Colonic mucosa (tissue), 4 donors: ENCODE measurements around the gene LTBR. TPM values are rescaled to one million over a fixed set of nuclear protein-coding genes. Genes with fewer than 3 reads are reported as not detected.
A peak's percentile ranks its signal among the peaks of the same experiment; 100 is the strongest.

ENCODE experiments used
- DNase-seq: peaks from one replicate; pipeline ENCODE4 v3.0.0-alpha.2; 2020
- H3K27ac ChIP-seq: fragments of 200-600 bp; one replicate; pipeline ENCODE4 v1.8.0; 2021
- H3K27me3 ChIP-seq: fragments of 200-600 bp; one replicate; pipeline ENCODE4 v1.8.0; 2021
- H3K36me3 ChIP-seq: fragments of 200-600 bp; one replicate; pipeline ENCODE4 v1.8.0; 2021
- H3K4me1 ChIP-seq: fragments of 200-600 bp; one replicate; pipeline ENCODE4 v1.8.0; 2021; ENCODE audit warnings: mild to moderate bottlenecking
- H3K4me3 ChIP-seq: fragments of 200-600 bp; one replicate; pipeline ENCODE4 v1.8.0; 2021
- H3K9ac ChIP-seq, 2 donors: one replicate each; pipeline ENCODE4 v1.7.0; 2013; ENCODE audit warnings: control low read depth in 2 of 2, low read depth in 2 of 2, low read length in 2 of 2
- H3K9me3 ChIP-seq: fragments of 200-600 bp; one replicate; pipeline ENCODE4 v1.8.0; 2021
- CTCF ChIP-seq: fragments of 200-600 bp; IDR thresholded peaks from one replicate; pipeline ENCODE4 v1.8.0; 2022; ENCODE audit warnings: antibody characterized with exemption, mild to moderate bottlenecking
- intact Hi-C: fragments of 100-400 bp; cut with DNase I; formaldehyde crosslinking; loops from one replicate; pipeline ENCODE4 v1.14.1; 2022
- total RNA-seq, 2 donors: library from RNA; stranded (reverse); fragmentation: NEBNext Ultra II Directional in 1 of 2; extraction: Animal tissue kit (Norgen Biotek cat#: 25700) in 1 of 2; gene quantifications; one replicate each; pipeline ENCODE4 v1.2.1, GENCODE V29; 2021
- donor health status: healthy.
- donor health status: DM: no; HTN: no; CAD: no.
- donor health status: DM: no; HTN: no; CAD: no.

The LTBR gene
- total RNA-seq, 2 donors from 2014 or later: 84.8 to 129 TPM

- Histone ChIP-seq H3K4me1 (peaks cover 16% of the 10 kb centered on the region), H3K4me3 (no peak overlapping the region), H3K27me3 (no peaks in the 10 kb centered on the region), H3K27ac (no peak overlapping the region), H3K9ac (no peak overlapping the region), H3K9me3 (no peaks in the 10 kb centered on the region), H3K36me3 (no peaks in the 10 kb centered on the region)
- TF ChIP-seq CTCF: no peak
- intact Hi-C loops: no loop called here
- DNase-seq: no peak
These were observed 3.5 kb upstream of the LTBR start for GRCh38 chr12:6380141-6381121.

GRCh38 chr12:6382371-6382770 is 1.6 kb upstream of the LTBR start:
- H3K36me3 ChIP-seq: no peaks in the 10 kb centered on the region
- DNase-seq: no peak
- intact Hi-C loops: no loop called here
- peak overlapping the region in 1 of 2 donors; percentile 88 for H3K9ac ChIP-seq
- no peak overlapping the region for H3K27ac ChIP-seq
- TF ChIP-seq CTCF: no peak
- no peaks in the 10 kb centered on the region for H3K9me3 ChIP-seq
- H3K4me1 ChIP-seq: peaks cover 6% of the 10 kb centered on the region
- H3K4me3 ChIP-seq: no peak overlapping the region
- H3K27me3 ChIP-seq: no peaks in the 10 kb centered on the region

GRCh38 chr12:6382982-6383381 is 980 bp upstream of the LTBR start:
- Histone ChIP-seq H3K4me3 (peak overlapping the region; percentile 64), H3K9ac (peak overlapping the region; percentile 88 to 98), H3K27ac (peak overlapping the region; percentile 96), H3K27me3 (no peaks in the 10 kb centered on the region), H3K9me3 (no peaks in the 10 kb centered on the region), H3K4me1 (peaks cover 6% of the 10 kb centered on the region), H3K36me3 (no peaks in the 10 kb centered on the region)
- no peak for TF ChIP-seq CTCF
- no peak for DNase-seq
- intact Hi-C loops: no loop called here

GRCh38 chr12:6384499-6385436 is 806 bp downstream of the LTBR start:
- Histone ChIP-seq H3K27me3 (no peaks in the 10 kb centered on the region), H3K9me3 (no peaks in the 10 kb centered on the region), H3K27ac (peak overlapping the region; percentile 96), H3K9ac (peak overlapping the region; percentile 88 to 98), H3K36me3 (no peaks in the 10 kb centered on the region), H3K4me3 (peak overlapping the region; percentile 64), H3K4me1 (peaks cover 6% of the 10 kb centered on the region)
- no peak for TF ChIP-seq CTCF
- DNase-seq: peak; percentile 58
- intact Hi-C loops: loop anchor here (5.0 kb wide), 1 partner anchor 57 kb away; no protein-coding TSS in a partner anchor

GRCh38 chr12:6386038-6386437 is 2.1 kb downstream of the LTBR start:
- H3K4me3 ChIP-seq: no peak overlapping the region
- intact Hi-C loops: loop anchor here (5.0 kb wide), 1 partner anchor 59 kb away; no protein-coding TSS in a partner anchor
- no peak for TF ChIP-seq CTCF
- peaks cover 6% of the 10 kb centered on the region for H3K4me1 ChIP-seq
- no peak for DNase-seq
- H3K36me3 ChIP-seq: no peaks in the 10 kb centered on the region
- no peaks in the 10 kb centered on the region for H3K27me3 ChIP-seq
- no peak overlapping the region for H3K27ac ChIP-seq
- H3K9ac ChIP-seq: peak overlapping the region in 1 of 2 donors; percentile 28
- no peaks in the 10 kb centered on the region for H3K9me3 ChIP-seq
